ENCODE results near the gene UTP25.
A peak's percentile ranks its signal among the peaks of the same experiment; 100 is the strongest.

Gene UTP25

GRCh38 chr1:209839875-209840546 lies 12.2 kb downstream of the UTP25 start:
- no peak for DNase-seq (ENCODE audit: low spot score)

- no peak for DNase-seq (ENCODE audit: low spot score)
Measured at GRCh38 chr1:209840611-209841010, 12.8 kb downstream of the UTP25 start.

GRCh38 chr1:209844695-209845407 lies 17.1 kb downstream of the UTP25 start:
- peak; percentile 59 for DNase-seq (ENCODE audit: low spot score)

- no peak for DNase-seq (ENCODE audit: low spot score)
Measured at GRCh38 chr1:209845408-209845725, 17.6 kb downstream of the UTP25 start.

- no peak for DNase-seq (ENCODE audit: low spot score)
Measured at GRCh38 chr1:209849388-209849787, 21.6 kb downstream of the UTP25 start.

- DNase-seq (ENCODE audit: low spot score) = peak; percentile 71
Measured at GRCh38 chr1:209850342-209850979, 22.7 kb downstream of the UTP25 start.

- DNase-seq (ENCODE audit: low spot score) = no peak
Measured at GRCh38 chr1:209853676-209854075, 25.9 kb downstream of the UTP25 start.

GRCh38 chr1:209854196-209854595 lies 26.4 kb downstream of the UTP25 start:
- peak; percentile 62 for DNase-seq (ENCODE audit: low spot score)

GRCh38 chr1:209855006-209855405 lies 27.2 kb downstream of the UTP25 start:
- no peak for DNase-seq (ENCODE audit: low spot score)

GRCh38 chr1:209855623-209856022 lies 27.9 kb downstream of the UTP25 start:
- no peak for DNase-seq (ENCODE audit: low spot score)

GRCh38 chr1:209858561-209859103 lies 30.9 kb downstream of the UTP25 start:
- no peak for DNase-seq (ENCODE audit: low spot score)

- peak; percentile 92 for DNase-seq (ENCODE audit: low spot score)
Measured at GRCh38 chr1:209860293-209860881, 32.6 kb downstream of the UTP25 start.

GRCh38 chr1:209861242-209861641 lies 33.5 kb downstream of the UTP25 start:
- DNase-seq (ENCODE audit: low spot score) = no peak

GRCh38 chr1:209862391-209863356 lies 34.9 kb downstream of the UTP25 start:
- no peak for DNase-seq (ENCODE audit: low spot score)

GRCh38 chr1:209863766-209864485 lies 36.2 kb downstream of the UTP25 start:
- DNase-seq (ENCODE audit: low spot score) = no peak

- DNase-seq (ENCODE audit: low spot score) = no peak
Measured at GRCh38 chr1:209866201-209866600, 38.4 kb downstream of the UTP25 start.

- peak; percentile 80 for DNase-seq (ENCODE audit: low spot score)
Measured at GRCh38 chr1:209869291-209870149, 41.7 kb downstream of the UTP25 start.

GRCh38 chr1:209870151-209870831 lies 42.5 kb downstream of the UTP25 start:
- DNase-seq (ENCODE audit: low spot score) = no peak

- no peak for DNase-seq (ENCODE audit: low spot score)
Measured at GRCh38 chr1:209871006-209871405, 43.2 kb downstream of the UTP25 start.
